IPS-20b (cell line): ENCODE measurements around the gene GAS7.

ENCODE experiments used
- H3K27ac ChIP-seq: one replicate; pipeline ENCODE4 v1.5.1; 2013; ENCODE audit warnings: low read length
- H3K27me3 ChIP-seq: 2 replicates; pipeline ENCODE4 v1.6.1; 2013; ENCODE audit warnings: mild to moderate bottlenecking, low read length, inconsistent platforms; ENCODE audit not compliant: insufficient read depth
- H3K36me3 ChIP-seq: 2 replicates; pipeline ENCODE4 v1.6.1; 2013; ENCODE audit warnings: low read depth, mild to moderate bottlenecking, inconsistent platforms, low read length, moderate library complexity; ENCODE audit not compliant: insufficient read depth
- H3K4me1 ChIP-seq: 2 replicates; pipeline ENCODE4 v1.6.1; 2013; ENCODE audit warnings: mild to moderate bottlenecking, control low read depth, inconsistent platforms, low read length, moderate library complexity; ENCODE audit not compliant: insufficient read depth
- H3K4me3 ChIP-seq: 2 replicates; pipeline ENCODE4 v1.5.1; 2013; ENCODE audit warnings: mild to moderate bottlenecking, low read length, inconsistent platforms
- H3K9ac ChIP-seq: 2 replicates; pipeline ENCODE4 v1.6.1; 2013; ENCODE audit warnings: low read depth, mild to moderate bottlenecking, inconsistent platforms, low read length, moderate library complexity
- H3K9me3 ChIP-seq: 2 replicates; pipeline ENCODE4 v1.6.1; 2013; ENCODE audit warnings: mild to moderate bottlenecking, low read depth, low read length, inconsistent platforms; ENCODE audit not compliant: insufficient read depth

GAS7 gene

GRCh38 chr17:9862220-9862619 is 336.2 kb downstream of the GAS7 start:
- H3K4me1 ChIP-seq = no peaks in the 10 kb centered on the region

DNA sequence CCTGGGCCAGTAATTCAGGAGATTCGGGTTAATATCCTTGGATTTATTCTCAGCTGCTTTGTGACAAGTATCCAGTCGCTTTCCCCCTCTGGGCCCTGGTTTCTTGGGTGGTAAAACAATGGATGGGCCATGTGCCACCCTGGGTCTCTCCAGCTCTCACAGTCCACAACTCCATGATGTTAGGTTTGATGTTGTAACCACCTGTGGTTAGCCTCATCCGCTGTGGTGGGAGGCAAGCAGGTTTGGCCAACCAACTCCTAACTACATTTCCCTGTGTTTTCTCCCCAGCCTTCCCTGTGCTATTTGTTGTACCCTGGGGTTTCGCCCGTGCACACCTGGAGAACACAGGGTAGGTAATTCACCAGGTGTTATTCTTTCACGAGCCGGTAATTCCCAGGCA is 337.6 kb downstream of the GAS7 start:
- Histone ChIP-seq H3K27ac (no peak overlapping the region), H3K9me3 (peaks cover 7% of the 10 kb centered on the region), H3K36me3 (no peaks in the 10 kb centered on the region), H3K27me3 (no peaks in the 10 kb centered on the region), H3K9ac (no peak overlapping the region), H3K4me3 (no peak overlapping the region), H3K4me1 (no peaks in the 10 kb centered on the region)

More at GRCh38 chr17:9862220-9862619, 336.2 kb downstream of the GAS7 start:
- no peak overlapping the region for H3K4me3 ChIP-seq
- H3K9ac ChIP-seq = no peak overlapping the region
- no peaks in the 10 kb centered on the region for H3K36me3 ChIP-seq
- H3K9me3 ChIP-seq = peaks cover 7% of the 10 kb centered on the region
- no peaks in the 10 kb centered on the region for H3K27me3 ChIP-seq
- no peak overlapping the region for H3K27ac ChIP-seq
